Left ventricle myocardium inferior (tissue), 1 donor: ENCODE data around the gene QSOX1. TPM values are rescaled to one million over a fixed set of nuclear protein-coding genes. Genes with fewer than 3 reads are reported as not detected.
"Not testable (repeated sequence)": the region's sequence is repeated elsewhere in the genome, so short reads cannot be mapped to it uniquely, and the experiment has no call there.

Experiments
- DNase-seq: peaks from one replicate; pipeline ENCODE4 v3.0.0-alpha.2; 2020
- H3K27ac ChIP-seq: fragments of 200-600 bp; replicated peaks from 2 replicates; pipeline ENCODE4 v1.8.0; 2021
- H3K27me3 ChIP-seq: fragments of 200-600 bp; 2 replicates; pipeline ENCODE4 v1.8.0; 2021; ENCODE audit warnings: low read depth
- H3K36me3 ChIP-seq: fragments of 200-600 bp; 2 replicates; pipeline ENCODE4 v1.8.0; 2021
- H3K4me1 ChIP-seq: fragments of 200-600 bp; 2 replicates; pipeline ENCODE4 v1.8.0; 2021
- H3K4me3 ChIP-seq: fragments of 200-600 bp; 2 replicates; pipeline ENCODE4 v1.8.0; 2021; ENCODE audit warnings: mild to moderate bottlenecking, moderate library complexity
- H3K9me3 ChIP-seq: fragments of 200-600 bp; replicated peaks from 2 replicates; pipeline ENCODE4 v1.8.0; 2021
- intact Hi-C: fragments of 100-400 bp; cut with micrococcal nuclease; formaldehyde crosslinking; loops from one replicate; pipeline ENCODE4 v1.11.0; 2022
- total RNA-seq: library from RNA; stranded (reverse); fragmentation: NEBNext Ultra II Directional; extraction: Animal tissue kit (Norgen Biotek cat#: 25700); gene quantifications from one replicate; pipeline ENCODE4 v1.2.1, GENCODE V29; 2021
- TF ChIP-seq, protein P1 (sequence below): fragments of 200-600 bp; IDR thresholded peaks from 2 replicates; pipeline ENCODE4 v1.8.0; 2021; ENCODE audit warnings: antibody characterized with exemption, mild to moderate bottlenecking, borderline replicate concordance
- donor health status: DM: no; HTN: yes; CAD: no; lungs with severe emphysema.

Gene QSOX1
- total RNA-seq, 1 donor from 2014 or later, result 102 TPM

DNA sequence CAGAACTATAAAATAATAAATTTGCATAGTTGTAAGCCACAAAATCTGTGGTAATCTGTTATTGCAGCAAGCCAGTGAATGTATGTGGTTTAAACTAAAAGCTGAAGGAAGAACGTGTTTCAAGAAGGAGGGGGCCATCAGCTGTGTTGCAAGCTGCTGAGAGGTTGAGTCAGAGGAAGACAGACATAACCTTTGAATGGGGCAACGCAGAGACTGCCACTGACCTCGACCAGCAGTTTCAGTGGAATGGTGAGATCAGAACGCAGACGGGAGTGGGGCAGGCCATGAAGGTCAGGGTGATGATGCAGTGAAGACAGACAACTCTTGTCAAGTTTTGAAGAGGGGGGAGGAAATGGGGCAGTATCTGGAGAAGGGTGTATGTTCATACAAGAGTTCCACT lies 23.2 kb upstream of the QSOX1 start:
- TF ChIP-seq, protein P1, sequence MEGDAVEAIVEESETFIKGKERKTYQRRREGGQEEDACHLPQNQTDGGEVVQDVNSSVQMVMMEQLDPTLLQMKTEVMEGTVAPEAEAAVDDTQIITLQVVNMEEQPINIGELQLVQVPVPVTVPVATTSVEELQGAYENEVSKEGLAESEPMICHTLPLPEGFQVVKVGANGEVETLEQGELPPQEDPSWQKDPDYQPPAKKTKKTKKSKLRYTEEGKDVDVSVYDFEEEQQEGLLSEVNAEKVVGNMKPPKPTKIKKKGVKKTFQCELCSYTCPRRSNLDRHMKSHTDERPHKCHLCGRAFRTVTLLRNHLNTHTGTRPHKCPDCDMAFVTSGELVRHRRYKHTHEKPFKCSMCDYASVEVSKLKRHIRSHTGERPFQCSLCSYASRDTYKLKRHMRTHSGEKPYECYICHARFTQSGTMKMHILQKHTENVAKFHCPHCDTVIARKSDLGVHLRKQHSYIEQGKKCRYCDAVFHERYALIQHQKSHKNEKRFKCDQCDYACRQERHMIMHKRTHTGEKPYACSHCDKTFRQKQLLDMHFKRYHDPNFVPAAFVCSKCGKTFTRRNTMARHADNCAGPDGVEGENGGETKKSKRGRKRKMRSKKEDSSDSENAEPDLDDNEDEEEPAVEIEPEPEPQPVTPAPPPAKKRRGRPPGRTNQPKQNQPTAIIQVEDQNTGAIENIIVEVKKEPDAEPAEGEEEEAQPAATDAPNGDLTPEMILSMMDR, result no peak
- no peaks in the 10 kb centered on the region for H3K9me3 ChIP-seq
- H3K27me3 ChIP-seq, result peaks cover 17% of the 10 kb centered on the region
- H3K4me1 ChIP-seq, result no peaks in the 10 kb centered on the region
- intact Hi-C loops, result no loop called here
- no peak overlapping the region for H3K27ac ChIP-seq
- H3K4me3 ChIP-seq, result no peak overlapping the region
- H3K36me3 ChIP-seq, result no peaks in the 10 kb centered on the region
- no peak for DNase-seq

DNA sequence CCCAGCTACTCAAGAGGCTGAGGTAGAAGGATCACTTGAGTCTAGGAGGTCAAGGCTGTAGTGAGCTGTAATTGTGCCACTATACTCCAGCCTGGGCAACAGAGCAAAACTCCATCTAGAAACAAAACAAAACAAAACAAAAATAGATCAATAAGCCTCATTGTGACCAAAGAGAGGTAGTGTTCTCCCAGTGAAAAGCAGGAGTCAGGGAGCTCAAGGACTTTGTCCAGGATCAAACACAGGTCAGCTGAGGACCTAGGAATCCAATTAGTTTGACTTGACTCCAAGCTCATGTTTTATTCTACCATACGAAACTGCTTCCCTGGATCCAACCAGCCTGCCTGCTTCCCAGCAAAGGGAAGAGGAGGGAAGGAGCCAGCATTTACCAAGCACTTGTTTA lies 21.5 kb upstream of the QSOX1 start:
- Histone ChIP-seq H3K4me3 (no peak overlapping the region), H3K4me1 (no peaks in the 10 kb centered on the region), H3K27me3 (peaks cover 17% of the 10 kb centered on the region), H3K36me3 (no peaks in the 10 kb centered on the region), H3K9me3 (no peaks in the 10 kb centered on the region), H3K27ac (no peak overlapping the region)
- TF ChIP-seq, protein P1, result no peak
- intact Hi-C loops, result no loop called here
- no peak for DNase-seq

DNA sequence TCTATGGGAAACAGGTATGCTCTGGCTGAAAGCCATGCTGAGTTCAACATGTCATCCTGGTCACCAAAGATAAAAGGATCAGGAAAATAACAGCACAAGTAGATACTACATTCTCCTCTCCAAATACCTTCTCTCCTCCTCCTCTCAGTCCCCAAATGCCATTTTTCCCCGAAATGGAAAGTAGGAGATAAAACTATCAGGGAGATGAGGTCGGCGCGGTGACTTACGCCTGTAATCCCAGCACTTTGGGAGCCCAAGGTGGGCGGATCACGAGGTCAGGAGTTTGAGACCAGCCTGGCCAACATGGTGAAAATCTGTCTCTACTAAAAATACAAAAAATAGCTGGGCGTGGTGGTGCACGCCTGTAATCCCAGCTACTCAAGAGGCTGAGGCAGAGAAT lies 21.0 kb upstream of the QSOX1 start:
- H3K36me3 ChIP-seq, H3K4me1 ChIP-seq, DNase-seq, H3K9me3 ChIP-seq, H3K27ac ChIP-seq, intact Hi-C loops, H3K4me3 ChIP-seq: not testable (repeated sequence)
- peaks cover 17% of the 10 kb centered on the region for H3K27me3 ChIP-seq

DNA sequence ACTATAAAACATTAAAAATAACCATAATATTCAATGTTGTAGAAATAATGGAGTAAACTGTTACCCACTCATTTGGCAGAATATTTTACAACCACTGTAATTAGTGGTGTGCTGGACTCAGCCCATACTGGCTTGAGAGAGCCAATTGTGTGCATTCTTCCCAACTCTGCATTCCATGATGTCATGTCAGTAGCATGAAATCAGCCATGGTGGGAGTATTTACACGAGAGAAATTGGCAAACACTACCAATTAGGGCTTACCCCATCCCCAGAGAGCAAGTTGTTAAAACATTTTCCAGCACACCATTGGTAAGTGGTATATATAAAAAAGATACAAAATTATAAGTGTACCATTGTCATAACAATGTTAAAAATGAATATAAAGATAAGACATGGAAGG lies 19.1 kb upstream of the QSOX1 start:
- H3K27me3 ChIP-seq, result peaks cover 17% of the 10 kb centered on the region
- TF ChIP-seq, protein P1, result no peak
- H3K36me3 ChIP-seq, result no peaks in the 10 kb centered on the region
- no peaks in the 10 kb centered on the region for H3K9me3 ChIP-seq
- H3K27ac ChIP-seq, result no peak overlapping the region
- H3K4me3 ChIP-seq, result no peak overlapping the region
- no peak for DNase-seq
- intact Hi-C loops, result no loop called here
- H3K4me1 ChIP-seq, result no peaks in the 10 kb centered on the region

DNA sequence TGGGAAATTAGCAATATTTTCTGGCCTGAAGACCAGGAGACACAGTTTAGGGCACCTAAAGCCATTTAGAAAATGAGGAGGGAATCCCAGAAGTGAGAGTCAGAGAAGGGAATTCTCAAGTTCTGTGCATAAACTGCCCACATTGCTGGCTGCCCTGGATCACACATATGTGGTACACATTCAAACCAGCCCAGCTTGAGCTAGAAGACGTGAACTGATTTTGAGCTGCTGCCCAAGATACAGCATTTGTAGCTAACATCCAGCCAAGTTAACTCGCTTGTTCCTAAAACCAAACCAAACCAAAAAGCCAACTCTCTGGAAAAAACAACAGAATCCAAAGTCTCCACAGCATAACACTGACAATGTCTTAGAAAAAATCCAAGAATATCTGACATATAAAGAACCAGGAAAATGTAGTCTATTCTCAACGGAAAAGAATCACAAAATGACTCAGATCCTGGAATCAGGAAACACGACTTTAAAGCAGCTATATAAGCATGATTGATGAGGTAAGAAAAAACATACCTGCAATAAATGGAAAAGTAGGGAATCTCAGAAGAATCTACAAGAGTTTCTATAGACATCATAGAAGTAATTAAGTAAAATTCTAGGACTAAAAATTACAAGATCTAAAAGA lies 18.2 kb upstream of the QSOX1 start:
- H3K27me3 ChIP-seq, result peaks cover 17% of the 10 kb centered on the region
- H3K9me3 ChIP-seq, result no peaks in the 10 kb centered on the region
- intact Hi-C loops, result no loop called here
- TF ChIP-seq, protein P1, result no peak
- no peaks in the 10 kb centered on the region for H3K4me1 ChIP-seq
- no peak overlapping the region for H3K4me3 ChIP-seq
- H3K27ac ChIP-seq, result no peak overlapping the region
- H3K36me3 ChIP-seq, result no peaks in the 10 kb centered on the region
- DNase-seq, result no peak

DNA sequence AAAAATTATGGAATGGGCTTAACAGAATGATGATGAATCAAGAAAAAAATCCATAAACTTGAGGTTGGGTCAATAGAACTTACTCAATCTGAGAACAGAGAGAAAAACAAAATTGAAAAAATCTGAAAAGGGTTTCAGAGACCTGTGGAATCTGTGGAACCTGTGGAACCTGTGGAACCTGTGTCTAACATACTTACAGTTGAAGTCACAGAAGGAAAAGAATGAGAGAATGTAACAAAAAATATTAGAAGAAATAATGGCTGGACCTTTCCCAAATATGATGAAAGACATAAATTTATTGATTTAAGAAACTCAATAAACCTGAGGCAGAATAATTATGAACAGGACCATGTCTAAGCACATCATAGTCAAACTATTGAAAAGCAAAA lies 17.7 kb upstream of the QSOX1 start:
- TF ChIP-seq, protein P1, result no peak
- no peaks in the 10 kb centered on the region for H3K36me3 ChIP-seq
- no peak overlapping the region for H3K4me3 ChIP-seq
- no peak for DNase-seq
- no peaks in the 10 kb centered on the region for H3K4me1 ChIP-seq
- intact Hi-C loops, result no loop called here
- no peak overlapping the region for H3K27ac ChIP-seq
- no peaks in the 10 kb centered on the region for H3K9me3 ChIP-seq
- peaks cover 17% of the 10 kb centered on the region for H3K27me3 ChIP-seq
